ENCODE data around the gene SRP54. TPM values are rescaled to one million over a fixed set of nuclear protein-coding genes. Genes with fewer than 3 reads are reported as not detected.
"Not testable (repeated sequence)": the region's sequence is repeated elsewhere in the genome, so short reads cannot be mapped to it uniquely, and the experiment has no call there.

Gene SRP54
- total RNA-seq, 6 experiments from 2014 or later: 68.6 to 83.0 (median 75.1) TPM

DNA sequence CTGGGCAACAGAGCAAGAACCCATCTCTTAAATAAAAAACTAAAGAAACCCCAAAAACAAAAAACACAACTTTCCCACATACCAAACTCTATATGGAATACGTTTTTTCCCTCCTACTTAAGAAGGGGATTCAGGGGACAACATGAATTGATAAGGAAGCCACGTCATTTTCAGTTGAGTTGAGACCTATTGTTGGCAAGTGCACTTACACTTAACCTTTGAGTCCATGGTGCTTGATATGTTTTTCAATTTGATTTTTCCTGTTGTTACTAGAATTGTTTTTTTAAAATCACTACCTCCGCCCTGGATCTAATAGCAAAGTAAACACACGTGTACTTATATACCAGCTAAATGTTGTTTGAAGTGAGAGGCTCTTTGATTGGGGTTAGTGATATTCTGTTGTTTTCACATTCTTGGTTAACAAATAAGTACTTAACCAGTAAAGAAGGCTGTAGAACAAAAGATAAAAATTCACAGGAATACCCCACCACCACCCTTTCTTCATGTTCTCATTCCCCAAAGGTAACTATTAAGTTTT, 65.3 kb downstream of the SRP54 start:
- no peak for DNase-seq
- H3K9me3 Mint-ChIP-seq: no peaks in the 10 kb centered on the region
- H3K27ac Mint-ChIP-seq: no peak overlapping the region
- peaks cover 44% of the 10 kb centered on the region for H3K4me1 Mint-ChIP-seq (ENCODE audit: low read depth)
- H3K4me3 Mint-ChIP-seq: peak overlapping the region; percentile 99
- peaks cover 21% of the 10 kb centered on the region; the same call in 1 of the 2 replicates for H3K36me3 Mint-ChIP-seq (ENCODE audit: low read depth)
- H3K27me3 Mint-ChIP-seq (ENCODE audit: insufficient read depth): 0 out of 2 replicates have a peak, but pooled peaks cover 4% of the 10 kb centered on the region
- TF ChIP-seq, protein P1, sequence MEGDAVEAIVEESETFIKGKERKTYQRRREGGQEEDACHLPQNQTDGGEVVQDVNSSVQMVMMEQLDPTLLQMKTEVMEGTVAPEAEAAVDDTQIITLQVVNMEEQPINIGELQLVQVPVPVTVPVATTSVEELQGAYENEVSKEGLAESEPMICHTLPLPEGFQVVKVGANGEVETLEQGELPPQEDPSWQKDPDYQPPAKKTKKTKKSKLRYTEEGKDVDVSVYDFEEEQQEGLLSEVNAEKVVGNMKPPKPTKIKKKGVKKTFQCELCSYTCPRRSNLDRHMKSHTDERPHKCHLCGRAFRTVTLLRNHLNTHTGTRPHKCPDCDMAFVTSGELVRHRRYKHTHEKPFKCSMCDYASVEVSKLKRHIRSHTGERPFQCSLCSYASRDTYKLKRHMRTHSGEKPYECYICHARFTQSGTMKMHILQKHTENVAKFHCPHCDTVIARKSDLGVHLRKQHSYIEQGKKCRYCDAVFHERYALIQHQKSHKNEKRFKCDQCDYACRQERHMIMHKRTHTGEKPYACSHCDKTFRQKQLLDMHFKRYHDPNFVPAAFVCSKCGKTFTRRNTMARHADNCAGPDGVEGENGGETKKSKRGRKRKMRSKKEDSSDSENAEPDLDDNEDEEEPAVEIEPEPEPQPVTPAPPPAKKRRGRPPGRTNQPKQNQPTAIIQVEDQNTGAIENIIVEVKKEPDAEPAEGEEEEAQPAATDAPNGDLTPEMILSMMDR (IDR thresholded peaks at IDR 0.05): no peak

DNA sequence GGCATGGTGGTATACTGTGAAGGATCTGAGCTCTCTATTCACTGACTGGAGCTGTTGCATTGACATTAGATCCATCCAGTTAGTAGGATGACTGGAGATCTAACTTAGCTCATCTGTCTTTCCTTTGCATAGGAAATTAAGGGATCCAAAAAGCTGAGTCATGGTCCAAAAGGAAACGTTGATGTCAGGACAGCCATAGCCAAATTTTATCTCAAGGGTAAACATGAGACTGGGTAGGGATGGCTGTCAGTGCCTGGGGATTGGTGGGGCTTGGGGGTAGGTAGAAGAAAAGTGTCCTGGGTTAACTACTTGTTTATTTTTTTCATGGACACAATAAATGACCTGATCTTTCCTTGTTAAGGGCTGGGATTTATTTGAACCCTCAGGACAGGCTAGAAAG, 67.9 kb downstream of the SRP54 start:
- peak; percentile 49 for DNase-seq
- Mint-ChIP-seq H3K9me3 (no peaks in the 10 kb centered on the region), H3K27ac (peak overlapping the region; percentile 86)

DNA sequence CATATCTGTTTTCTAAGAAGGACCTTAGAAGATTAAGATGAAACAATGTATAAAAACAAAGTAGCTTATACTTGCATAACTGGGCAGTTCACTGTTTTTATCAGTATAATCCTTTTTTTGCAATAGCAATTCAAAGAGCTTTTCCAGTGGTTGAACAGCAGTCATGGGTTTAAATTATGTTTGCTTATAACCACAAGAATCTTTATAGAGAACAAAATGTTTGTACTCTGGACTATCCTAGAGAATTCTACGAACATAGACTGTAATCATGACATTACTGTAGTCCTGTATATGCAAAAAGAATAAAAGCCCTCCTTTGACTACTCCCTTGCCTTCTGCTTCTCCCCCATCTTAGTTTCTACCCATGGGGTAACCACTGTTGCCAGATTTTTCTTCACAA, 69.0 kb downstream of the SRP54 start:
- no peak for DNase-seq
- peaks cover 32% of the 10 kb centered on the region for H3K4me1 Mint-ChIP-seq (ENCODE audit: low read depth)
- H3K4me3 Mint-ChIP-seq: no peak overlapping the region
- H3K27ac Mint-ChIP-seq: peak overlapping the region; percentile 86
- H3K9me3 Mint-ChIP-seq: no peaks in the 10 kb centered on the region
- 0 out of 2 replicates have a peak, but pooled peaks cover 1% of the 10 kb centered on the region for H3K27me3 Mint-ChIP-seq (ENCODE audit: insufficient read depth)
- H3K36me3 Mint-ChIP-seq (ENCODE audit: low read depth): peaks cover 30% of the 10 kb centered on the region
- TF ChIP-seq, protein P1 (IDR thresholded peaks at IDR 0.05): no peak

More for the DNA sequence above, 67.9 kb downstream of the SRP54 start:
- Mint-ChIP-seq H3K4me1 (ENCODE audit: low read depth) (peaks cover 35% of the 10 kb centered on the region), H3K27me3 (ENCODE audit: insufficient read depth) (0 out of 2 replicates have a peak, but pooled peaks cover 4% of the 10 kb centered on the region), H3K36me3 (ENCODE audit: low read depth) (peaks cover 26% of the 10 kb centered on the region; the same call in 1 of the 2 replicates), H3K4me3 (peak overlapping the region; percentile 12; the same call in 1 of the 2 replicates)
- TF ChIP-seq, protein P1 (IDR thresholded peaks at IDR 0.05): no peak

DNA sequence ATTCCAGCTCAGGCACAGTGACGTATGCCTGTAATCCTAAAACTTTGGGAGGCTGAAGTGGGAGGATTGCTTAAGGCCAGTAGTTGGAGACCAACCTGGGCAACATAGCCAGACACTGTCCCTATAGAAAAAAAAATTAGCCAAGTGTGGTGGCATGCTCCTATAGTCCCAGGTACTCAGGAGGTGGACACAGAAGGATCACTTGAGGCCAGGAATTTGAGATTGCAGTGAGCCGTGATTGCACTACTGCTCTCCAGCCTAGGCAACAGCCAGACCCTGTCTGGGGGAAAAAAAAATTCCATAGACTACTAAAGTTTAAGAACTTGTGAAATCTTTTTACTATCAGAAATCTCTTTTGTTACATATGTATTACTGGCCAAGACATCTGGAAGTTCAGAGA, 69.8 kb downstream of the SRP54 start:
- Mint-ChIP-seq H3K36me3 (ENCODE audit: low read depth) (peaks cover 33% of the 10 kb centered on the region), H3K4me1 (ENCODE audit: low read depth) (peaks cover 27% of the 10 kb centered on the region), H3K27me3 (ENCODE audit: insufficient read depth) (peaks cover 1% of the 10 kb centered on the region; the same call in 1 of the 2 replicates), H3K9me3 (no peaks in the 10 kb centered on the region), H3K27ac (no peak overlapping the region), H3K4me3 (no peak overlapping the region)
- TF ChIP-seq, protein P1 (IDR thresholded peaks at IDR 0.05): no peak
- no peak for DNase-seq

DNA sequence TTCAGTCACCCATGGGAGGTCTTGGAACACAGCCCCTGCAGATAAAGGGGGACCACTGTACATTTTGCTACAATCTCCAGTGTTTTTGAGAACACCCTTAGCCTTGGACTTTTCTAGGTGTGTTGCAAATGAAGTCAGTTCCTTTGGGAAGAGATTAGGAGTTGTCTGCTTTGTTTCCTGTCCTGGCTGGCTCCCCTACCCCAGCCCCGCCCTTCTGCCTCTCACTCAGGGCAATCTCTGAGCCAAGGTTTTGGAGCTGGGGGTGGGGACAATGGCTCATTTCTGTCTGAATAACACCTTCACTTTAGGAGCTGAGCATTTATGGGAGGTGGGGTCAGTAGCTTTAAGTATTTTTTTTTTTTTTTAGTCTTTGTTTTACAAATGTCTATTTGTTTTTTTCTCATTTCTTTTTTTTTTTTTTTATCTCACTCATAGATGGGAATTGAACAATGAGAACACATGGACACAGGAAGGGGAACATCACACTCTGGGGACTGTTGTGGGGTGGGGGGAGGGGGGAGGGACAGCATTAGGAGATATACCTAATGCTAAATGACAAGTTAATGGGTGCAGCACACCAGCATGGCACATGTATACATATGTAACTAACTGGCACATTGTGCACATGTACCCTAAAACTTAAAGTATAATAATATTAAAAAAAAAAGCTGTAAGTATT, 78.5 kb downstream of the SRP54 start:
- H3K9me3 Mint-ChIP-seq; H3K27me3 Mint-ChIP-seq (ENCODE audit: insufficient read depth); H3K4me3 Mint-ChIP-seq; DNase-seq: not testable (repeated sequence)
- peaks cover 18% of the 10 kb centered on the region for H3K36me3 Mint-ChIP-seq (ENCODE audit: low read depth)
- peaks cover 12% of the 10 kb centered on the region for H3K4me1 Mint-ChIP-seq (ENCODE audit: low read depth)
- H3K27ac Mint-ChIP-seq: peak overlapping the region; percentile 32

DNA sequence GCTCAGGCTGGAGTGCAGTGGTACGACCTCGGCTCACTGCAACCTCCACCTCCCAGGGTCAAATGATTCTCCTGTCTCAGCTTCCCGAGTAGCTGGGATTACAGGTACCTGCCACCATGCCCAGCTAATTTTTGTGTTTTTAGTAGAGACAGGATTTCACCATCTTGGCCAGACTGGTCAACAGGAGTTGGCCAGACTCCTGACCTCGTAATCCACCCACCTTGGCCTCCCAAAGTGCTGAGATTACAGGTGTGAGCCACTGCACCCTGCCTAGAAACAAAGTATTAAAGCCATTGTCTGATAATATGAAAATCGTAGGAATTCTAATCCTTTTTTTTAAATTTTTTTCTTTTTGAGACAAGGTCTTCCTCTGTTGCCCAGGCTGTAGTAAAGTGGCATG, 82.9 kb downstream of the SRP54 start:
- not testable (repeated sequence) for H3K27ac Mint-ChIP-seq; H3K9me3 Mint-ChIP-seq; H3K4me1 Mint-ChIP-seq (ENCODE audit: low read depth); DNase-seq; H3K4me3 Mint-ChIP-seq; H3K27me3 Mint-ChIP-seq (ENCODE audit: insufficient read depth)
- peaks cover 25% of the 10 kb centered on the region for H3K36me3 Mint-ChIP-seq (ENCODE audit: low read depth)

Data from HFFc6 (cell line).